Measurements from ENCODE around the gene PROP1.
"Not testable (repeated sequence)": the region's sequence is repeated elsewhere in the genome, so short reads cannot be mapped to it uniquely, and the experiment has no call there.

Gene PROP1

GRCh38 chr5:177945145-177945544 is 50.9 kb downstream of the PROP1 start:
- DNase-seq (ENCODE audit: low spot score): not testable (repeated sequence)

- DNase-seq (ENCODE audit: low spot score): peak; percentile 13
Observed at GRCh38 chr5:177943805-177944736, 52.0 kb downstream of the PROP1 start.

- DNase-seq (ENCODE audit: low spot score): not testable (repeated sequence)
Observed at GRCh38 chr5:177942896-177943295, 53.1 kb downstream of the PROP1 start.

All from NAMALWA (cell line).